Osteoblast (primary cell): Measurements from ENCODE around the gene RHAG. TPM values are rescaled to one million over a fixed set of nuclear protein-coding genes. Genes with fewer than 3 reads are reported as not detected.
"Not testable (repeated sequence)": the region's sequence is repeated elsewhere in the genome, so short reads cannot be mapped to it uniquely, and the experiment has no call there.

Experiments used
- DNase-seq: peaks from one replicate; pipeline ENCODE4 v3.0.0; 2011; ENCODE audit warnings: low spot score, mixed read lengths; ENCODE audit not compliant: insufficient read length; ENCODE audit errors: missing footprints
- H2AFZ ChIP-seq: 2 replicates; pipeline ENCODE4 v1.6.0; 2011; ENCODE audit warnings: mild to moderate bottlenecking, low read length
- H3K27ac ChIP-seq: 2 replicates; pipeline ENCODE4 v1.5.1; 2011; ENCODE audit warnings: mild to moderate bottlenecking, low read depth, low read length, moderate library complexity
- H3K27me3 ChIP-seq: 2 replicates; pipeline ENCODE4 v1.6.0; 2012; ENCODE audit warnings: mild to moderate bottlenecking, control low read depth, inconsistent platforms, low read length, moderate library complexity; ENCODE audit not compliant: insufficient read depth
- H3K36me3 ChIP-seq: 2 replicates; pipeline ENCODE4 v1.5.1; 2011; ENCODE audit warnings: mild to moderate bottlenecking, low read length, control low read depth, moderate library complexity; ENCODE audit not compliant: insufficient read depth
- H3K4me1 ChIP-seq: 2 replicates; pipeline ENCODE4 v1.5.1; 2011; ENCODE audit warnings: mild to moderate bottlenecking, low read length, control low read depth, moderate library complexity; ENCODE audit not compliant: insufficient read depth
- H3K4me2 ChIP-seq: 2 replicates; pipeline ENCODE4 v1.6.0; 2011; ENCODE audit warnings: mild to moderate bottlenecking, low read length; ENCODE audit not compliant: insufficient read depth
- H3K4me3 ChIP-seq: fragments of 200-600 bp; sonication (generic); 3 replicates; pipeline ENCODE4 v1.5.1; 2012; ENCODE audit warnings: mild to moderate bottlenecking, low read length, inconsistent platforms; ENCODE audit not compliant: insufficient read depth
- H3K79me2 ChIP-seq: 2 replicates; pipeline ENCODE4 v1.6.0; 2012; ENCODE audit warnings: mild to moderate bottlenecking, low read length, control low read depth, inconsistent platforms; ENCODE audit not compliant: insufficient read depth
- H3K9me3 ChIP-seq: 2 replicates; pipeline ENCODE4 v1.5.1; 2011; ENCODE audit warnings: low read depth, low read length, control low read depth
- H4K20me1 ChIP-seq: 2 replicates; pipeline ENCODE4 v1.6.0; 2012; ENCODE audit warnings: mild to moderate bottlenecking, low read length, control low read depth; ENCODE audit not compliant: insufficient read depth
- CTCF ChIP-seq: IDR thresholded peaks from 2 replicates; pipeline ENCODE4 v1.5.1; 2011; ENCODE audit warnings: mild to moderate bottlenecking, low read depth, low read length, moderate library complexity; ENCODE audit errors: extremely low read depth
- total RNA-seq: library from RNA; depleted of rRNA; stranded (reverse); fragments of >200 nt; gene quantifications from 2 replicates; pipeline ENCODE4 v1.2.3, GENCODE V29; 2012

The RHAG gene
- total RNA-seq, 1 donor = not detected

- Histone ChIP-seq H3K36me3 (no peaks in the 10 kb centered on the region), H4K20me1 (no peaks in the 10 kb centered on the region), H3K9me3 (no peaks in the 10 kb centered on the region), H3K4me3 (no peak overlapping the region), H2AFZ (no peak overlapping the region), H3K27ac (no peak overlapping the region), H3K4me2 (no peak overlapping the region), H3K27me3 (no peaks in the 10 kb centered on the region), H3K79me2 (no peaks in the 10 kb centered on the region), H3K4me1 (no peaks in the 10 kb centered on the region)
- no peak for DNase-seq
- TF ChIP-seq CTCF = no peak
Observed at GRCh38 chr6:49607391-49607982, 29.2 kb downstream of the RHAG start.

- H3K4me3 ChIP-seq = no peak overlapping the region
- no peak overlapping the region for H3K4me2 ChIP-seq
- TF ChIP-seq CTCF = peak; percentile 86
Observed at GRCh38 chr6:49606721-49607390, 29.8 kb downstream of the RHAG start.

GRCh38 chr6:49604080-49604479, 32.6 kb downstream of the RHAG start:
- H3K4me2 ChIP-seq, H3K4me3 ChIP-seq, H3K4me1 ChIP-seq, DNase-seq, H3K27ac ChIP-seq, H3K36me3 ChIP-seq, H4K20me1 ChIP-seq, H2AFZ ChIP-seq, H3K9me3 ChIP-seq, H3K27me3 ChIP-seq, H3K79me2 ChIP-seq: not testable (repeated sequence)

More at GRCh38 chr6:49606721-49607390, 29.8 kb downstream of the RHAG start:
- DNase-seq = peak; percentile 51
- H2AFZ ChIP-seq = no peak overlapping the region
- no peaks in the 10 kb centered on the region for H3K36me3 ChIP-seq
- H4K20me1 ChIP-seq = no peaks in the 10 kb centered on the region
- H3K27me3 ChIP-seq = no peaks in the 10 kb centered on the region
- H3K79me2 ChIP-seq = no peaks in the 10 kb centered on the region
- H3K9me3 ChIP-seq = no peaks in the 10 kb centered on the region
- no peaks in the 10 kb centered on the region for H3K4me1 ChIP-seq
- no peak overlapping the region for H3K27ac ChIP-seq

- H3K27me3 ChIP-seq, H3K79me2 ChIP-seq, H3K4me3 ChIP-seq, H3K9me3 ChIP-seq, H3K4me2 ChIP-seq, H3K27ac ChIP-seq, H3K36me3 ChIP-seq, DNase-seq, H3K4me1 ChIP-seq, H2AFZ ChIP-seq, H4K20me1 ChIP-seq: not testable (repeated sequence)
Observed at GRCh38 chr6:49587262-49587661, 49.4 kb downstream of the RHAG start.

- no peak overlapping the region for H3K4me3 ChIP-seq
- H2AFZ ChIP-seq = no peak overlapping the region
- no peak overlapping the region for H3K4me2 ChIP-seq
- no peak overlapping the region for H3K27ac ChIP-seq
- H3K79me2 ChIP-seq = no peaks in the 10 kb centered on the region
- no peaks in the 10 kb centered on the region for H3K4me1 ChIP-seq
- H3K27me3 ChIP-seq = no peaks in the 10 kb centered on the region
- no peaks in the 10 kb centered on the region for H3K9me3 ChIP-seq
- TF ChIP-seq CTCF = no peak
- no peaks in the 10 kb centered on the region for H4K20me1 ChIP-seq
- DNase-seq = no peak
- H3K36me3 ChIP-seq = no peaks in the 10 kb centered on the region
Observed at GRCh38 chr6:49582529-49582928, 54.1 kb downstream of the RHAG start.
